T-cell (primary cell): ENCODE data around the gene SEC14L2. TPM values are rescaled to one million over a fixed set of nuclear protein-coding genes. Genes with fewer than 3 reads are reported as not detected.
"Not testable (repeated sequence)": the region's sequence is repeated elsewhere in the genome, so short reads cannot be mapped to it uniquely, and the experiment has no call there.

Experiments used
- ATAC-seq, 4 experiments: fragments of 200-7000 bp in 3 of 4; fragments of 150-1000 bp in 1 of 4; cut with Tn5 transposase; replicated peaks in 1 of 4; 1 replicate in 3 of 4; 2 replicates in 1 of 4; pipeline ENCODE4 v1.10.0; 2021; ENCODE audit warnings: moderate library complexity in 3 of 4, mild to moderate bottlenecking in 2 of 4, moderate number of reproducible peaks in 1 of 4
- CTCF ChIA-PET, 2 donors: fragments of 300-600 bp; sonication (Branson Sonifier 250); formaldehyde crosslinking; loops; one replicate each; lab custom pipeline; 2022; ENCODE audit warnings: antibody characterized with exemption in 2 of 2; lab: Charles Lee
- POLR2A ChIA-PET, 2 donors: fragments of 300-600 bp; sonication (Branson Sonifier 250); formaldehyde crosslinking; loops; one replicate each; lab custom pipeline; 2022; ENCODE audit warnings: antibody characterized with exemption in 2 of 2; lab: Charles Lee
- DNase-seq, 35 experiments: peaks; one replicate each; pipeline versions ENCODE4 v3.0.0 to v3.0.0-alpha.2; 2013 to 2023
- H3K27ac ChIP-seq: one replicate; pipeline ENCODE4 v1.5.1; 2013; ENCODE audit warnings: low read length
- H3K27me3 ChIP-seq, 2 experiments: replicated peaks in 1 of 2; 1 replicate in 1 of 2; 2 replicates in 1 of 2; pipeline versions ENCODE4 v1.6.1 to v1.7.0; 2013; ENCODE audit warnings: low read length in 1 of 2, mixed read lengths in 1 of 2; ENCODE audit not compliant: control insufficient read depth in 2 of 2, insufficient read depth in 2 of 2; ENCODE audit errors: extremely low read depth in 1 of 2
- H3K36me3 ChIP-seq, 2 donors: 1 replicate in 1 of 2; 2 replicates in 1 of 2; pipeline versions ENCODE4 v1.6.1 to v1.7.0; 2013; ENCODE audit warnings: low read length in 1 of 2; ENCODE audit not compliant: control insufficient read depth in 2 of 2, insufficient read depth in 1 of 2; ENCODE audit errors: extremely low read depth in 1 of 2
- H3K4me1 ChIP-seq, 2 experiments: 1 replicate in 1 of 2; 2 replicates in 1 of 2; pipeline versions ENCODE4 v1.6.1 to v1.7.0; 2013; ENCODE audit warnings: low read length in 2 of 2, mixed read lengths in 1 of 2; ENCODE audit not compliant: insufficient read depth in 2 of 2, control insufficient read depth in 1 of 2; ENCODE audit errors: extremely low read depth in 1 of 2
- H3K4me3 ChIP-seq, 2 donors: 1 replicate in 1 of 2; 2 replicates in 1 of 2; pipeline versions ENCODE4 v1.5.1 to v1.7.0; 2013; ENCODE audit warnings: mild to moderate bottlenecking in 2 of 2, low read length in 1 of 2, moderate library complexity in 1 of 2; ENCODE audit not compliant: control insufficient read depth in 1 of 2; ENCODE audit errors: extremely low read depth in 1 of 2
- H3K9me3 ChIP-seq: 2 replicates; pipeline ENCODE4 v1.7.0; 2013
- H3K27ac Mint-ChIP-seq, 2 donors: one replicate each; pipeline ENCODE4 v1.8.0; 2020 to 2021; ENCODE audit warnings: mild to moderate bottlenecking in 2 of 2, mixed read lengths in 2 of 2
- H3K27me3 Mint-ChIP-seq, 2 donors: one replicate each; pipeline ENCODE4 v1.8.0; 2021 to 2022; ENCODE audit warnings: mixed read lengths in 2 of 2
- H3K36me3 Mint-ChIP-seq: one replicate; pipeline ENCODE4 v1.8.0; 2021; ENCODE audit warnings: mixed read lengths
- H3K4me1 Mint-ChIP-seq, 3 donors: one replicate each; pipeline ENCODE4 v1.8.0; 2020 to 2022; ENCODE audit warnings: mixed read lengths in 3 of 3, mild to moderate bottlenecking in 1 of 3
- H3K4me3 Mint-ChIP-seq, 3 donors: one replicate each; pipeline ENCODE4 v1.8.0; 2020 to 2022; ENCODE audit warnings: mild to moderate bottlenecking in 3 of 3, mixed read lengths in 3 of 3, moderate library complexity in 3 of 3
- H3K9me3 Mint-ChIP-seq, 3 donors: one replicate each; pipeline ENCODE4 v1.8.0; 2020 to 2022; ENCODE audit warnings: mixed read lengths in 3 of 3
- WGBS: methylation state at CpG from one replicate; pipeline ENCODE4 v1.1.5; 2013; ENCODE audit warnings: missing lambda C conversion rate; ENCODE audit not compliant: insufficient coverage; 5-methylcytosine and 5-hydroxymethylcytosine counted together
- total RNA-seq, 35 experiments: library from RNA in 6 of 35; stranded (reverse) in 6 of 35; fragments of 120-200 nt in 1 of 35; gene quantifications; one replicate each; pipeline versions ENCODE4 v1.2.1 to v1.2.4 and lab custom pipeline; 2013 to 2026

Gene SEC14L2
- total RNA-seq, 5 donors from 2014 or later (not counting 1 experiment from before 2014, with no cell fraction given): 10.9 to 87.9 (median 15.8) TPM

GRCh38 chr22:30455075-30455840 is 58.4 kb downstream of the SEC14L2 start:
- 94% methylated on average over 3 of the region's 8 CpGs for whole genome bisulfite sequencing
- Histone ChIP-seq H3K27ac (no peak overlapping the region), H3K9me3 (no peaks in the 10 kb centered on the region), H3K27me3 (peaks cover 0 to 52% of the 10 kb centered on the region in 2 experiments), H3K36me3 (no peaks in the 10 kb centered on the region), H3K4me1 (no peaks in the 10 kb centered on the region), H3K4me3 (no peak overlapping the region)
- POLR2A ChIA-PET: no interaction called here
- ATAC-seq (no peak), DNase-seq (no peak)
- H3K36me3 Mint-ChIP-seq: no peaks in the 10 kb centered on the region
- H3K27me3 Mint-ChIP-seq: peaks cover 28 to 39% of the 10 kb centered on the region in 2 donors
- no peaks in the 10 kb centered on the region for H3K4me1 Mint-ChIP-seq
- H3K27ac Mint-ChIP-seq: no peak overlapping the region
- CTCF ChIA-PET: no interaction called here
- H3K9me3 Mint-ChIP-seq: no peaks in the 10 kb centered on the region
- no peak overlapping the region for H3K4me3 Mint-ChIP-seq

GRCh38 chr22:30457981-30458380 is 61.2 kb downstream of the SEC14L2 start:
- no peak for ATAC-seq
- Mint-ChIP-seq H3K9me3 (no peaks in the 10 kb centered on the region), H3K4me1 (no peaks in the 10 kb centered on the region), H3K36me3 (no peaks in the 10 kb centered on the region), H3K27me3 (peaks cover 15 to 36% of the 10 kb centered on the region in 2 donors), H3K27ac (no peak overlapping the region), H3K4me3 (no peak overlapping the region)
- ChIA-PET CTCF (no interaction called here), POLR2A (interaction anchor here in 1 of 2 donors (0.7 kb wide), 1 partner anchor 275 kb away, joined by 3 read pairs; no protein-coding TSS in a partner anchor)
- DNase-seq: no peak
- no peaks in the 10 kb centered on the region for H3K4me1 ChIP-seq
- H3K27me3 ChIP-seq: peaks cover 0 to 52% of the 10 kb centered on the region in 2 experiments
- no peak overlapping the region for H3K4me3 ChIP-seq
- H3K27ac ChIP-seq: no peak overlapping the region
- 84% methylated on average over 7 of the region's 8 CpGs for WGBS
- no peaks in the 10 kb centered on the region for H3K9me3 ChIP-seq
- no peaks in the 10 kb centered on the region for H3K36me3 ChIP-seq

GRCh38 chr22:30459181-30460052 is 62.6 kb downstream of the SEC14L2 start:
- Mint-ChIP-seq H3K27ac (no peak overlapping the region), H3K9me3 (no peaks in the 10 kb centered on the region), H3K36me3 (no peaks in the 10 kb centered on the region), H3K4me1 (no peaks in the 10 kb centered on the region), H3K4me3 (no peak overlapping the region), H3K27me3 (peaks cover 15 to 36% of the 10 kb centered on the region in 2 donors)
- Histone ChIP-seq H3K36me3 (no peaks in the 10 kb centered on the region), H3K27me3 (peaks cover 0 to 49% of the 10 kb centered on the region in 2 experiments), H3K4me1 (no peaks in the 10 kb centered on the region), H3K9me3 (no peaks in the 10 kb centered on the region), H3K4me3 (no peak overlapping the region), H3K27ac (no peak overlapping the region)
- DNase-seq: peak in 2 of 35 experiments; percentile 20 to 42
- POLR2A ChIA-PET: interaction anchor here in 1 of 2 donors (0.5 kb wide), 1 partner anchor 29 kb away, joined by 5 read pairs; no protein-coding TSS in a partner anchor
- WGBS: 52% methylated on average over 2 of the region's 4 CpGs
- CTCF ChIA-PET: interaction anchor here in 1 of 2 donors (1.0 kb wide), 1 partner anchor 14 kb away, joined by 3 read pairs; no protein-coding TSS in a partner anchor
- ATAC-seq: peak in 1 of 4 experiments; percentile 74

- H3K36me3 Mint-ChIP-seq: no peaks in the 10 kb centered on the region
- peaks cover 0 to 51% of the 10 kb centered on the region in 2 experiments for H3K27me3 ChIP-seq
- no peak overlapping the region for H3K27ac Mint-ChIP-seq
- H3K4me1 Mint-ChIP-seq: no peaks in the 10 kb centered on the region
- H3K9me3 ChIP-seq: no peaks in the 10 kb centered on the region
- peaks cover 22 to 39% of the 10 kb centered on the region in 2 donors for H3K27me3 Mint-ChIP-seq
- H3K4me1 ChIP-seq: no peaks in the 10 kb centered on the region
- DNase-seq (no peak), ATAC-seq (no peak)
- no peak overlapping the region for H3K4me3 ChIP-seq
- H3K27ac ChIP-seq: no peak overlapping the region
- no peaks in the 10 kb centered on the region for H3K9me3 Mint-ChIP-seq
- 83% methylated on average over 3 of the region's 4 CpGs for WGBS
- POLR2A ChIA-PET: no interaction called here
- CTCF ChIA-PET: no interaction called here
- H3K36me3 ChIP-seq: no peaks in the 10 kb centered on the region
- no peak overlapping the region for H3K4me3 Mint-ChIP-seq
Observed at GRCh38 chr22:30460147-30460546, 63.3 kb downstream of the SEC14L2 start.

GRCh38 chr22:30460555-30460954 is 63.7 kb downstream of the SEC14L2 start:
- H3K9me3 Mint-ChIP-seq, H3K4me3 Mint-ChIP-seq, H3K27ac ChIP-seq, H3K36me3 Mint-ChIP-seq, H3K27ac Mint-ChIP-seq, CTCF ChIA-PET, DNase-seq, H3K36me3 ChIP-seq, H3K4me3 ChIP-seq, POLR2A ChIA-PET, H3K4me1 Mint-ChIP-seq, H3K4me1 ChIP-seq, ATAC-seq, H3K9me3 ChIP-seq: not testable (repeated sequence)
- H3K27me3 Mint-ChIP-seq: peaks cover 26 to 42% of the 10 kb centered on the region in 2 donors
- no CpG with 5 or more reads among the region's 6 CpGs for WGBS
- H3K27me3 ChIP-seq: peaks cover 0 to 49% of the 10 kb centered on the region in 2 experiments

GRCh38 chr22:30469165-30469564 is 72.3 kb downstream of the SEC14L2 start:
- DNase-seq (no peak), ATAC-seq (no peak)
- ChIA-PET POLR2A (interaction anchor here (0.5 to 0.6 kb wide), 2 partner anchors 17 to 18 kb away, joined by 3 to 5 read pairs; no protein-coding TSS in a partner anchor), CTCF (interaction anchor here in 1 of 2 donors (1.5 kb wide), 1 partner anchor 368 kb away, joined by 3 read pairs; no protein-coding TSS in a partner anchor)
- Mint-ChIP-seq H3K27ac (no peak overlapping the region), H3K27me3 (peaks cover 29 to 44% of the 10 kb centered on the region in 2 donors), H3K4me1 (peaks cover 0 to 14% (median 8%) of the 10 kb centered on the region in 3 donors), H3K4me3 (no peak overlapping the region), H3K9me3 (peaks cover 0 to 5% (median 0%) of the 10 kb centered on the region in 3 donors), H3K36me3 (peaks cover 2% of the 10 kb centered on the region)
- Histone ChIP-seq H3K36me3 (no peaks in the 10 kb centered on the region), H3K9me3 (no peaks in the 10 kb centered on the region), H3K27me3 (peaks cover 0 to 60% of the 10 kb centered on the region in 2 experiments), H3K27ac (no peak overlapping the region), H3K4me1 (peaks cover 0 to 5% of the 10 kb centered on the region in 2 experiments), H3K4me3 (no peak overlapping the region)
- 45% methylated on average over 2 of the region's 2 CpGs for WGBS
